Body of pancreas (tissue), 4 donors: ENCODE measurements around the gene BMPR1B.

Source experiments
- CTCF ChIP-seq, 7 experiments: fragments of 450-650 bp in 4 of 7; fragments of 200-600 bp in 3 of 7; sonication (generic) in 3 of 7; IDR thresholded peaks; one replicate each; pipeline ENCODE4 v1.5.1; 2016 to 2019; ENCODE audit warnings: antibody characterized with exemption in 7 of 7
- POLR2A ChIP-seq, 3 donors: fragments of 450-650 bp; IDR thresholded peaks; one replicate each; pipeline ENCODE4 v1.6.1; 2016; ENCODE audit warnings: antibody characterized with exemption in 3 of 3, mild to moderate bottlenecking in 2 of 3

- TF ChIP-seq CTCF (IDR thresholded peaks at IDR 0.05) (no peak), POLR2A (IDR thresholded peaks at IDR 0.05) (no peak)
These were observed 18.0 kb upstream of the BMPR1B start for GRCh38 chr4:94739741-94740140.
